ENCODE data around the gene FYCO1. TPM values are rescaled to one million over a fixed set of nuclear protein-coding genes. Genes with fewer than 3 reads are reported as not detected.

FYCO1 gene
- total and polyA plus RNA-seq, 2 of the 8 experiments (the other 6 are each of a cell fraction or from before 2014, with no cell fraction given), result 4.8 to 10.8 TPM

- Histone ChIP-seq H4K20me1 (replicated peaks in 1 of 2; ENCODE audit: control insufficient read depth in 1 of 2, insufficient read depth in 2 of 2, low read length in 2 of 2) (peaks cover 1 to 4% of the 10 kb centered on the region in 2 experiments), H3K79me2 (ENCODE audit: control insufficient read depth in 1 of 2, insufficient read depth in 2 of 2, low read length in 2 of 2) (no peaks in the 10 kb centered on the region), H3K4me3 (ENCODE audit: extremely low read depth in 1 of 4, insufficient read depth in 2 of 4, low read depth in 3 of 4, low read length in 4 of 4) (no peak overlapping the region), H4K5ac (ENCODE audit: insufficient read length, low read depth, low read length) (no peak overlapping the region), H3K4ac (replicated peaks; ENCODE audit: insufficient read length, low read depth, low read length) (no peak overlapping the region), H2AK5ac (ENCODE audit: low read depth, low read length) (no peak overlapping the region), H3K18ac (ENCODE audit: extremely low read depth, low read length) (no peak overlapping the region), H3K27ac (ENCODE audit: low read depth, low read length) (no peak overlapping the region), H4K91ac (replicated peaks; ENCODE audit: insufficient read length, low read length) (no peak overlapping the region), H3K14ac (ENCODE audit: insufficient read length) (no peak overlapping the region), H3K36me3 (ENCODE audit: control insufficient read depth in 2 of 4, insufficient read depth in 4 of 4, low read length in 3 of 4) (peaks cover 2 to 27% (median 23%) of the 10 kb centered on the region in 4 experiments; a peak in 6 of 8 replicates), H4K8ac (ENCODE audit: extremely low read depth, insufficient read depth, low read length) (no peak overlapping the region), H3K56ac (replicated peaks; ENCODE audit: insufficient read length, low read depth, low read length) (no peak overlapping the region), H3K4me1 (replicated peaks in 1 of 4; ENCODE audit: control insufficient read depth in 3 of 4, insufficient read depth in 4 of 4, low read length in 3 of 4) (no peaks in the 10 kb centered on the region; a peak in 1 of 7 replicates), H3K23ac (ENCODE audit: insufficient read length) (no peak overlapping the region), H3K4me2 (ENCODE audit: insufficient read depth in 1 of 2, low read depth in 2 of 2, low read length in 2 of 2) (no peak overlapping the region), H2BK15ac (ENCODE audit: low read length) (no peak overlapping the region), H2BK20ac (ENCODE audit: low read length) (no peak overlapping the region), H2BK12ac (ENCODE audit: low read depth, low read length) (no peak overlapping the region), H3K9me3 (ENCODE audit: insufficient read depth in 2 of 2, low read depth in 1 of 2, low read length in 1 of 2) (no peaks in the 10 kb centered on the region), H3K9ac (replicated peaks in 1 of 4; ENCODE audit: extremely low read depth in 1 of 4, low read depth in 3 of 4, low read length in 3 of 4) (no peak overlapping the region), H2BK120ac (replicated peaks; ENCODE audit: low read depth, low read length) (no peak overlapping the region), H2BK5ac (ENCODE audit: low read depth, low read length) (no peak overlapping the region), H3K23me2 (ENCODE audit: low read depth, low read length) (no peaks in the 10 kb centered on the region), H2AFZ (ENCODE audit: low read length) (no peak overlapping the region), H3K79me1 (ENCODE audit: low read depth, low read length) (no peaks in the 10 kb centered on the region), H3K27me3 (replicated peaks in 1 of 4; ENCODE audit: control insufficient read depth in 3 of 4, extremely low read depth in 1 of 4, insufficient read depth in 3 of 4, low read length in 3 of 4) (no peaks in the 10 kb centered on the region)
- ChIA-PET POLR2A (ENCODE audit: partially characterized antibody) (no interaction called here), CTCF (ENCODE audit: partially characterized antibody) (interaction anchor here (1.0 to 1.8 kb wide), 5 partner anchors 7 to 134 kb away, joined by 3 to 8 read pairs (median 3); no protein-coding TSS in a partner anchor)
- TF ChIP-seq TAF7 (optimal IDR thresholded peaks at IDR 0.05; ENCODE audit: borderline replicate concordance, low read depth, low read length) (no peak), POLR2AphosphoS5 (IDR thresholded peaks at IDR 0.05; ENCODE audit: low read depth, low read length) (no peak), CBX5 (IDR thresholded peaks at IDR 0.05; ENCODE audit: low read depth, low read length) (no peak), MAFK (IDR thresholded peaks at IDR 0.05; ENCODE audit: low read depth, low read length) (no peak), NRF1 (IDR thresholded peaks at IDR 0.05; ENCODE audit: low read depth, low read length) (no peak), ZNF274 (IDR thresholded peaks at IDR 0.05; ENCODE audit: borderline replicate concordance, extremely low read depth, low read length) (no peak), POLR2A (IDR thresholded peaks at IDR 0.05; ENCODE audit: control extremely low read depth in 1 of 2, low read depth in 2 of 2, low read length in 2 of 2) (no peak), RNF2 (IDR thresholded peaks at IDR 0.05; ENCODE audit: borderline replicate concordance, low read depth, low read length, missing control alignments, poor library complexity, severe bottlenecking) (no peak)
- no peak for FAIRE-seq
- DNase-seq (ENCODE audit: low read depth in 1 of 2, low spot score in 2 of 2), result no peak
- 87% methylated on average over 5 of the region's 5 CpGs; no CpG with 5 or more reads in 1 of the 2 experiments for WGBS, 2 experiments (ENCODE audit: extremely low coverage in 1 of 2, insufficient coverage in 1 of 2, insufficient read length in 1 of 2, insufficient replicate concordance in 2 of 2, low coverage in 1 of 2, low lambda C conversion rate in 2 of 2, missing lambda C conversion rate in 1 of 2)
Observed at GRCh38 chr3:45944830-45945620, 50.6 kb downstream of the FYCO1 start.
